GDM1 (cell line): Measurements from ENCODE around the gene GPC4.

Source experiments
- DNase-seq: peaks from one replicate; lab custom pipeline; 2025; lab: John Stamatoyannopoulos, UW

GPC4 gene

DNA sequence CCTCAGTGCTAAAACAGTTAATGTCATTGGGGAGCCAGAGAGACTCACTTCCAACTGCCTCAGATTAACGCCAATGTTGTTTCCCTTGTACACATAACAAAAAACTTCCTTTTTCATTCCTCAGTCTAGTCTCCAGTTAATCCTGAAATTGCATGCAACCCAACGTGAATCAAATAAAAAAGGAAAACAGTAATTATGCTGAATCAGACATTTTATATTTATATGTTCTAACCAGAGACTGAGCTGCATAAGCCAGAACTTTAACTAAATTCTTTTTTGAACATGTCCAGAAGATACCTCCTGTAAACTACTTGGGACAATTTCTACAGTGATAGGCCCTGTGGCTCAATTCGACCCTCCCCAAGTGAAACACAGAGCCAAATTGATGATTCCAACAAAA is 4.7 kb downstream of the GPC4 start:
- DNase-seq, result no peak

GRCh38 chrX:133405498-133406185 is 9.6 kb downstream of the GPC4 start:
- DNase-seq, result no peak

DNA sequence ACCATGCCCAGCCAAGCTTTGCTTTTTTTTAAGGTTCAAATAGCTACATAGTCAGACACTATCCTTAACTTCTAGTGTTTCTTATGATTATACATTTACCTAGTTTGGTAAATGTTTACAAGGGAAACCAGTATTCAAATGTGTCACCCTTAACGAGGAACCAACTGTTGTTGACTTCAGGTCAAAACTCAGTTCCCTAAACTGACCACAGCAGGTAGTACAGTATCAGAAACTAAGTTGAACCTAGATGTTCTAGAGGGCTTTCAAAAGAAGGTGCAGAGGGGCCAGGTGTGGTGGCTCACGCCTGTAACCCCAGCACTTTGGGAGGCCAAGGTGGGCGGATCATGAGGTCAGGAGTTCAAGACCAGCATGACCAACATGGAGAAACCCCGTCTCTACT is 11.3 kb downstream of the GPC4 start:
- DNase-seq, result no peak

GRCh38 chrX:133402830-133403625 is 12.3 kb downstream of the GPC4 start:
- DNase-seq, result no peak

GRCh38 chrX:133402042-133402453 is 13.2 kb downstream of the GPC4 start:
- no peak for DNase-seq

DNA sequence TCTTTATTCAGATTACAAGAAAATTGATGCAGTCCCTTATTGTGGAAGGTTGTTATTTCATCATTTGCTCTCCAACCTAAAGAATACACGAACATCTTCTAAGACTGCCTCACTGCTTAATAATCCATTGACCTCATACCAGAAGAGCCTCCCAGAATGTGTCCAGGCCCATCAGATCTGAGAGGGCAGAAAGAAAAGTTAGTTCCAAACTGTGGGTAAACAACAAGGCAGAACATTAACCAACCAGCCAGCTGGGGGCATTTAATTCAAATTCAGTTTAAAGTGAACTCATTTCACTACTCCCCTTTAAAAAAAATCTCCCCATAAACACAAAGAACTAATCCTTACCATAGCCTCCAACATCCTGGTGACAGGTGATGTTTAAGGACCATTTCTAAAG is 13.8 kb downstream of the GPC4 start:
- no peak for DNase-seq

- no peak for DNase-seq
Measured at GRCh38 chrX:133399411-133399810, 15.9 kb downstream of the GPC4 start.

GRCh38 chrX:133394765-133395164 is 20.5 kb downstream of the GPC4 start:
- no peak for DNase-seq

DNA sequence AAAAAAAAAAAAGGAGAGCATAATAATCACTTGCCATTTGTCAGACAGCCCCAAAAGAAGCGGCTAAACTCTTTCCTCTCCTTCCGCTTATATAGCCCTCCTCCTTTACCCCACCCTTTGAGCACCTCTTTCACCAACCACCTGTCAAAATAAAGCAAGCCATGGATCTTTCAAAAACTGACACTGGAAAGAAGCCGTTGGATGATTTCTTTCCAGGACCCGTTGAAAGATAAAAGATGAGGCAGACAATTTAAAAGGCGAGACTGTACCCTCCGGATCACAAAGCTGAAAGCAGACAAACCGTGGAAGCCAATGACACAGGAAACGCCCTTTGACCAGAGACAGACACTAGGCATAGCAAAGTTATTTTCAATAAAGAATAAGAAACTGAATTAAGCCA is 22.6 kb downstream of the GPC4 start:
- no peak for DNase-seq

- DNase-seq, result no peak
Measured at GRCh38 chrX:133391111-133391510, 24.2 kb downstream of the GPC4 start.

GRCh38 chrX:133390676-133391075 is 24.6 kb downstream of the GPC4 start:
- no peak for DNase-seq

DNA sequence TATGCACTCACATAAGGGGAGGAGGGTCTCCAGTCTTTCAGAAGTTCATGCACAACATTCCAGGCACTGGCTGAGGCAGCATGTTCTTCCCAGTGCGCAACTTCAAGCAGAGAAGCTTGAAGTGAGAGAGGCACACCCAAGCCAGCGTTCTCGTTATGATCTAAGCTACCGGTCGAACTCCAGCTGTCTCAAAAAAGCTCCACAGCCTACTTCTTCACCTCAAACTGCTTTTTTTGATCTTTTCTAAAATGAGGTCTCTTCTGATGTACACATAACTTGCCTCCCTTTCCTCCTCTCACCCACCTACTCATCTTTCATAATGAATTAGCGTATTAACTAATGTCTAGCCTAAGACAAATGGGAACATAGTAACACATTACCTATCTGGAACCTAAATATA is 25.3 kb downstream of the GPC4 start:
- no peak for DNase-seq

GRCh38 chrX:133384454-133384853 is 30.8 kb downstream of the GPC4 start:
- DNase-seq, result no peak

DNA sequence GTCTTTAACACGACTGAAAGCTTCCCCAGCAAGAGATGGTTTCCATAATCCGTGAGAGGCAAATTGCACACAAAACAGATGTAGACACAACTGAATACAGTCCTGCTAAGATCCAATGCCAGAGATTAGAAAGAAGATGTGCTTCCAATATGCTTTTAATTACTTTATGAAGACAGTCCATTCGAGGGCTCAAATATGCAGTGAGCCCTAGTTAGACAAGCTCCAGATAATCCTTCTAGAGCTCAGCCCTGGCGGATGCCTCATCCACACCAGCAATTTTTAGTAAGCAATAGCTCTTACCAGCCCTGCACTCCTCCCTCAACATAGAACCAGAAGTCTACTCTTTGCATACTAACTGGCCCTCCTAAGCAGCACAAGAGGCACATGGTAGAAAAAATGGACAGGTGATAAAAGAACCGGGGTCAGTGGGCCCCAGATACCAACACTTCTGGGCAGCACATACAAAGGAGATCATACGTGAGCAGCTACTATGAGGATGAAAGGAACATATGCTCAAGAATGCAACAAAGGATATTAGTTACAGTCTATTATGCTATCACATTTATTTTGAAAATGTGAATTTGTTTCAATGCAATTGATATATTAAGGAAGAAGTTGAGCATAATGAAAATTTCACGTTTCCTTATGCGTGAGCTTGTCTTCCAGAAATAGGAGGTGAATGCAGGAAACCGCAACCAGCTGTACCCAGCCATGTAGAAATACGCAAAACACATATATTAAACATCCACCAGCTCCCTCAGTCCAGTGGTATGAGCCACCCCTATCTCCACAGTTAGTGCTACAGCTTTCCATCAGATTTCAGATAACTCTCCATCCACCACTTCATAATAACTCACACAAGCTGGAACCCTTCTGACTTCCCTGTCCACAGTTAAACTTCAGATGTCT is 34.3 kb downstream of the GPC4 start:
- no peak for DNase-seq

- DNase-seq, result no peak
Measured at GRCh38 chrX:133376422-133376821, 38.9 kb downstream of the GPC4 start.

GRCh38 chrX:133375615-133376340 is 39.5 kb downstream of the GPC4 start:
- DNase-seq, result no peak

- no peak for DNase-seq
Measured at GRCh38 chrX:133374874-133375387, 40.4 kb downstream of the GPC4 start.

GRCh38 chrX:133373386-133374079 is 41.8 kb downstream of the GPC4 start:
- no peak for DNase-seq

DNA sequence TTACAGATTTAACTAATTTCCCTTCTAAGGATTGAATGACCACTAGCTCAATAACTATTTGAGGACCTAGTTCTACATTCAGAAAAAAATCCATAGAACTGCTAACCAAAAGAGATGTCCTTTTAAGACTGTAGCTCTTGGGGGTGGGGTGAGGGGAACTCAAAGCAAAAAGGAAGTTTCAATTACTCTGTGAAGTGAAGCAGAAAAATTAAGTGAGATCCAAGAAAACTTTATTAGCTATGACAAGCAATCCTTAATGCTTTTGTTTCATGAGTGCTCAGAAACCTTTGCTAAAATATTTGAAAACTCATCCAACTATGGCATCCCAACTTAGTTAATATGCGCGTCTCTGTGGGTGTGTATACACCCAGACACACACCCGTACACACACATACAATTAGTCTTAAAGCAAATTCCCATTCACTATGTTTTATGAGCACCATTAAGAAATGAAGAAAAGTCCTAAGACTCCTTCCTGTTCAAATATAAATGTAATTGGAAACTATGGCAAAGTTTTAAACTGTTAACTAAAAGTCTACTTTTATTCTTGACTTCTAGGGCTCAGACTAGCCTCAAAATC is 44.5 kb downstream of the GPC4 start:
- DNase-seq, result no peak

DNA sequence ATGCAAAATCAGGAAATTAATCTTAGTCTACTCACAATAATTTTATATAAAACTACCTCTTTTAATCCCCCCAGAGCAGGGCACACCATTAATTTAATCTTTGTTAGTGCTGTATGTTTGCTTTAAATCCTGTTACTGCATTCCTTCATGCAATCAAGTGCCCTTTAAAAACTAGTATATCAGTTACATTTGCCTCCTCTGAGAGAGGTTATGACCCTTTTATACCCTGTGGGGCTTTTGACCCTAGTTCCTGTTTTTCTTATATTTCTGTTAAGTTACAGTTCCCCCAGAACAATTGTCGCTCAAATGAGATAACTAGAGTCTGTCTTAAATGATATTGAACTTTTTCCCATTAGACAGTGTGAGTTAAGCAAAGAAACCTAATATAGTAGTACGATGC is 46.2 kb downstream of the GPC4 start:
- no peak for DNase-seq

GRCh38 chrX:133366735-133367134 is 48.6 kb downstream of the GPC4 start:
- DNase-seq, result no peak
